HepG2 (cell line): ENCODE data around the gene CCDC57. TPM values are rescaled to one million over a fixed set of nuclear protein-coding genes. Genes with fewer than 3 reads are reported as not detected.

ENCODE experiments used
- AGO1 ChIP-seq: fragments of 200-400 bp; formaldehyde crosslinking; IDR thresholded peaks from 2 replicates; pipeline ENCODE4 v1.6.1; 2017; ENCODE audit warnings: mild to moderate bottlenecking, low read depth, low read length, moderate library complexity; ENCODE audit not compliant: poor library complexity, severe bottlenecking
- FIP1L1 ChIP-seq: fragments of 200-400 bp; formaldehyde crosslinking; IDR thresholded peaks from 2 replicates; pipeline ENCODE4 v1.6.1; 2018; ENCODE audit warnings: low read depth, mild to moderate bottlenecking, low read length, moderate library complexity, borderline replicate concordance; ENCODE audit not compliant: insufficient read depth
- FOXJ3 ChIP-seq: sonication (generic); formaldehyde crosslinking; IDR thresholded peaks from 2 replicates; pipeline ENCODE4 v1.4.0; 2020; ENCODE audit warnings: missing genetic modification reagents, mild to moderate bottlenecking, borderline replicate concordance
- FOXM1 ChIP-seq: sonication (generic); formaldehyde crosslinking; IDR thresholded peaks from 2 replicates; pipeline ENCODE4 v1.5.0; 2020; ENCODE audit warnings: missing genetic modification reagents
- HNF4G ChIP-seq, 2 experiments: sonication (generic) in 1 of 2; formaldehyde crosslinking in 1 of 2; IDR thresholded peaks; 2 replicates each; pipeline versions ENCODE4 v1.4.0 to v1.6.1; 2011 to 2020; ENCODE audit warnings: borderline replicate concordance in 2 of 2, low read depth in 2 of 2, mild to moderate bottlenecking in 2 of 2, low read length in 1 of 2, missing genetic modification reagents in 1 of 2, moderate library complexity in 1 of 2
- SYNCRIP ChIP-seq: fragments of 200-400 bp; formaldehyde crosslinking; IDR thresholded peaks from 2 replicates; pipeline ENCODE4 v1.6.1; 2018; ENCODE audit warnings: mild to moderate bottlenecking, low read depth, low read length; ENCODE audit not compliant: insufficient read depth
- ZNF138 ChIP-seq: sonication (generic); formaldehyde crosslinking; IDR thresholded peaks from 2 replicates; pipeline ENCODE4 v1.5.0; 2020; ENCODE audit warnings: mild to moderate bottlenecking, low read depth, missing genetic modification reagents
- ZNF446 ChIP-seq: sonication (generic); formaldehyde crosslinking; IDR thresholded peaks from 2 replicates; pipeline ENCODE4 v1.5.0; 2020; ENCODE audit warnings: mild to moderate bottlenecking, missing genetic modification reagents
- polyA plus RNA-seq, 8 experiments: library from polyadenylated mRNA; depleted of rRNA in 3 of 8; stranded (reverse) in 7 of 8; unstranded in 1 of 8; fragments of >200 nt; fragmentation: Illumina TruSeq in 4 of 8; extraction: Trizol in 4 of 8; gene quantifications; 2 replicates each; pipeline versions ENCODE4 v1.2.1 to v1.2.3, GENCODE V29; 2011 to 2016; ENCODE audit warnings: low read depth in 4 of 8, missing spikeins in 1 of 8, mixed read lengths in 1 of 8; ENCODE audit not compliant: insufficient read depth in 1 of 8
- total RNA-seq, 5 experiments: library from RNA; depleted of rRNA; stranded (reverse); fragments of >200 nt; fragmentation: Illumina TruSeq; extraction: Trizol; gene quantifications; 2 replicates each; pipeline ENCODE4 v1.2.3, GENCODE V29; 2016; ENCODE audit warnings: low read depth in 1 of 5
- TF ChIP-seq, protein P1 (sequence below): sonication (generic); formaldehyde crosslinking; IDR thresholded peaks from 2 replicates; pipeline ENCODE4 v1.5.0; 2020; ENCODE audit warnings: missing genetic modification reagents
- TF ChIP-seq, protein P2 (sequence below): sonication (generic); formaldehyde crosslinking; IDR thresholded peaks from 2 replicates; pipeline ENCODE4 v1.8.0; 2022; ENCODE audit warnings: missing genetic modification reagents, mild to moderate bottlenecking, borderline replicate concordance
- TF ChIP-seq, protein P3 (sequence below): sonication (generic); formaldehyde crosslinking; IDR thresholded peaks from 2 replicates; pipeline ENCODE4 v1.5.1; 2020; ENCODE audit warnings: mild to moderate bottlenecking, missing genetic modification reagents, borderline replicate concordance
- TF ChIP-seq, protein P4 (sequence below): sonication (generic); formaldehyde crosslinking; IDR thresholded peaks from 2 replicates; pipeline ENCODE4 v1.5.0; 2020; ENCODE audit warnings: missing genetic modification reagents
- TF ChIP-seq, protein P5 (sequence below): sonication (generic); formaldehyde crosslinking; IDR thresholded peaks from 2 replicates; pipeline ENCODE4 v1.8.1; 2022; ENCODE audit warnings: low read depth, mild to moderate bottlenecking, missing genetic modification reagents
- TF ChIP-seq, protein P6 (sequence below): sonication (generic); formaldehyde crosslinking; IDR thresholded peaks from 2 replicates; pipeline ENCODE4 v1.8.0; 2022; ENCODE audit warnings: mild to moderate bottlenecking, missing genetic modification reagents

The CCDC57 gene
- total and polyA plus RNA-seq, 2 of the 13 experiments (the other 11 are each of a cell fraction or from before 2014, with no cell fraction given), result 59.3 to 59.9 TPM

DNA sequence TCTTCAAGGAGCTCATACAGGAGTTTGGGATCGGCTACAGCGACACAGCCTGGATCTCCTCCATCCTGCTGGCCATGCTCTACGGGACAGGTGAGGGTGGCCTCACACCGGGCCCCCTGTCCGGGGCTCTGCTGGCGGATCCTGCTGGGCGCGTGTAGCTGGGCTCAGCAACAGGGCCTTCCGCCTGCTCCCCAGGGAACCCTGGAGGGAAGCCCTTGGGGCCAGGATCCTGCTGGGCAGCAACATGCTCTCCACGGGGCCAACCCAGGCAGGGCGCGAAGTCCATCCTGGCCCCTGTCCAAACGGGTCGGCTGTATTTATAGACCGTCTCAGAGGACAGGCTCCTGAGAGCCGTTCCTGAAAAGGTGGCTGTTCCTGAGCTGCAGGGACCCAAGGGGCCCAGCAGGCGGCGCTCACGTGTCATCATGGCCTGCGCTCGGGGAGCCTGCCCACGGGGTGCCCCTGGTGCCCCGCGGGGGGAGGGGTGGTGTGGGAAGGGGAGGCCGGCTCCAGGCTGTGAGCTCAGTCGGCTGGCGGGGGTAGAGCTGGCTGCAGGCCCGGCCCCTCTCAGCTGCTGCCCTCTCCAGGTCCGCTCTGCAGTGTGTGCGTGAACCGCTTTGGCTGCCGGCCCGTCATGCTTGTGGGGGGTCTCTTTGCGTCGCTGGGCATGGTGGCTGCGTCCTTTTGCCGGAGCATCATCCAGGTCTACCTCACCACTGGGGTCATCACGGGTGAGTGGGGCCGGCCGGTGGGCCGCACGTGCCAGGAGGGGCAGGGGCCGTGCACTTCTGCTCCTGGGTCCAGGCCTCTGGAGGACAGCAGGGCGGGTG is 23.7 kb upstream of the CCDC57 start (continued):
- TF ChIP-seq, protein P1, sequence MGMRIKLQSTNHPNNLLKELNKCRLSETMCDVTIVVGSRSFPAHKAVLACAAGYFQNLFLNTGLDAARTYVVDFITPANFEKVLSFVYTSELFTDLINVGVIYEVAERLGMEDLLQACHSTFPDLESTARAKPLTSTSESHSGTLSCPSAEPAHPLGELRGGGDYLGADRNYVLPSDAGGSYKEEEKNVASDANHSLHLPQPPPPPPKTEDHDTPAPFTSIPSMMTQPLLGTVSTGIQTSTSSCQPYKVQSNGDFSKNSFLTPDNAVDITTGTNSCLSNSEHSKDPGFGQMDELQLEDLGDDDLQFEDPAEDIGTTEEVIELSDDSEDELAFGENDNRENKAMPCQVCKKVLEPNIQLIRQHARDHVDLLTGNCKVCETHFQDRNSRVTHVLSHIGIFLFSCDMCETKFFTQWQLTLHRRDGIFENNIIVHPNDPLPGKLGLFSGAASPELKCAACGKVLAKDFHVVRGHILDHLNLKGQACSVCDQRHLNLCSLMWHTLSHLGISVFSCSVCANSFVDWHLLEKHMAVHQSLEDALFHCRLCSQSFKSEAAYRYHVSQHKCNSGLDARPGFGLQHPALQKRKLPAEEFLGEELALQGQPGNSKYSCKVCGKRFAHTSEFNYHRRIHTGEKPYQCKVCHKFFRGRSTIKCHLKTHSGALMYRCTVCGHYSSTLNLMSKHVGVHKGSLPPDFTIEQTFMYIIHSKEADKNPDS (CRISPR knock-in tag), result peak; percentile 94
- TF ChIP-seq SYNCRIP (no peak), ZNF138 (CRISPR knock-in tag) (peak; percentile 88; the same call in 1 of the 2 replicates), ZNF446 (0 out of 2 replicates have a peak, but pooled peaks have one; percentile 18), FIP1L1 (peak; percentile 79; the same call in 1 of the 2 replicates), HNF4G (IDR thresholded peaks at IDR 0.05; ENCODE audit: borderline replicate concordance, low read depth, low read length) (peak; percentile 83), HNF4G (CRISPR knock-in tag; IDR thresholded peaks at IDR 0.05; ENCODE audit: borderline replicate concordance, low read depth) (peak; percentile 98), AGO1 (peak; percentile 76), FOXJ3 (CRISPR knock-in tag) (peak; percentile 90), FOXM1 (CRISPR knock-in tag) (0 out of 2 replicates have a peak, but pooled peaks have one; percentile 46)
- TF ChIP-seq, protein P2, sequence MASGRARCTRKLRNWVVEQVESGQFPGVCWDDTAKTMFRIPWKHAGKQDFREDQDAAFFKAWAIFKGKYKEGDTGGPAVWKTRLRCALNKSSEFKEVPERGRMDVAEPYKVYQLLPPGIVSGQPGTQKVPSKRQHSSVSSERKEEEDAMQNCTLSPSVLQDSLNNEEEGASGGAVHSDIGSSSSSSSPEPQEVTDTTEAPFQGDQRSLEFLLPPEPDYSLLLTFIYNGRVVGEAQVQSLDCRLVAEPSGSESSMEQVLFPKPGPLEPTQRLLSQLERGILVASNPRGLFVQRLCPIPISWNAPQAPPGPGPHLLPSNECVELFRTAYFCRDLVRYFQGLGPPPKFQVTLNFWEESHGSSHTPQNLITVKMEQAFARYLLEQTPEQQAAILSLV (CRISPR knock-in tag), result peak; percentile 100
- TF ChIP-seq, protein P3, sequence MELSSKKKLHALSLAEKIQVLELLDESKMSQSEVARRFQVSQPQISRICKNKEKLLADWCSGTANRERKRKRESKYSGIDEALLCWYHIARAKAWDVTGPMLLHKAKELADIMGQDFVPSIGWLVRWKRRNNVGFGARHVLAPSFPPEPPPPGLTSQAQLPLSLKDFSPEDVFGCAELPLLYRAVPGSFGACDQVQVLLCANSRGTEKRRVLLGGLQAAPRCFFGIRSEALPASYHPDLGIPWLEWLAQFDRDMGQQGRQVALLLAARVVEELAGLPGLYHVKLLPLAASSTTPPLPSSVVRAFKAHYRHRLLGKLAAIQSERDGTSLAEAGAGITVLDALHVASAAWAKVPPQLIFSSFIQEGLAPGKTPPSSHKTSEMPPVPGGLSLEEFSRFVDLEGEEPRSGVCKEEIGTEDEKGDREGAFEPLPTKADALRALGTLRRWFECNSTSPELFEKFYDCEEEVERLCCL (CRISPR knock-in tag), result peak; percentile 95
- TF ChIP-seq, protein P4, sequence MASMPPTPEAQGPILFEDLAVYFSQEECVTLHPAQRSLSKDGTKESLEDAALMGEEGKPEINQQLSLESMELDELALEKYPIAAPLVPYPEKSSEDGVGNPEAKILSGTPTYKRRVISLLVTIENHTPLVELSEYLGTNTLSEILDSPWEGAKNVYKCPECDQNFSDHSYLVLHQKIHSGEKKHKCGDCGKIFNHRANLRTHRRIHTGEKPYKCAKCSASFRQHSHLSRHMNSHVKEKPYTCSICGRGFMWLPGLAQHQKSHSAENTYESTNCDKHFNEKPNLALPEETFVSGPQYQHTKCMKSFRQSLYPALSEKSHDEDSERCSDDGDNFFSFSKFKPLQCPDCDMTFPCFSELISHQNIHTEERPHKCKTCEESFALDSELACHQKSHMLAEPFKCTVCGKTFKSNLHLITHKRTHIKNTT, result 0 out of 2 replicates have a peak, but pooled peaks have one; percentile 57
- TF ChIP-seq, protein P5, sequence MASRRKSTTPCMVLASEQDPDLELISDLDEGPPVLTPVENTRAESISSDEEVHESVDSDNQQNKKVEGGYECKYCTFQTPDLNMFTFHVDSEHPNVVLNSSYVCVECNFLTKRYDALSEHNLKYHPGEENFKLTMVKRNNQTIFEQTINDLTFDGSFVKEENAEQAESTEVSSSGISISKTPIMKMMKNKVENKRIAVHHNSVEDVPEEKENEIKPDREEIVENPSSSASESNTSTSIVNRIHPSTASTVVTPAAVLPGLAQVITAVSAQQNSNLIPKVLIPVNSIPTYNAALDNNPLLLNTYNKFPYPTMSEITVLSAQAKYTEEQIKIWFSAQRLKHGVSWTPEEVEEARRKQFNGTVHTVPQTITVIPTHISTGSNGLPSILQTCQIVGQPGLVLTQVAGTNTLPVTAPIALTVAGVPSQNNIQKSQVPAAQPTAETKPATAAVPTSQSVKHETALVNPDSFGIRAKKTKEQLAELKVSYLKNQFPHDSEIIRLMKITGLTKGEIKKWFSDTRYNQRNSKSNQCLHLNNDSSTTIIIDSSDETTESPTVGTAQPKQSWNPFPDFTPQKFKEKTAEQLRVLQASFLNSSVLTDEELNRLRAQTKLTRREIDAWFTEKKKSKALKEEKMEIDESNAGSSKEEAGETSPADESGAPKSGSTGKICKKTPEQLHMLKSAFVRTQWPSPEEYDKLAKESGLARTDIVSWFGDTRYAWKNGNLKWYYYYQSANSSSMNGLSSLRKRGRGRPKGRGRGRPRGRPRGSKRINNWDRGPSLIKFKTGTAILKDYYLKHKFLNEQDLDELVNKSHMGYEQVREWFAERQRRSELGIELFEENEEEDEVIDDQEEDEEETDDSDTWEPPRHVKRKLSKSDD, result peak; percentile 35; the same call in 1 of the 2 replicates
- TF ChIP-seq, protein P6, sequence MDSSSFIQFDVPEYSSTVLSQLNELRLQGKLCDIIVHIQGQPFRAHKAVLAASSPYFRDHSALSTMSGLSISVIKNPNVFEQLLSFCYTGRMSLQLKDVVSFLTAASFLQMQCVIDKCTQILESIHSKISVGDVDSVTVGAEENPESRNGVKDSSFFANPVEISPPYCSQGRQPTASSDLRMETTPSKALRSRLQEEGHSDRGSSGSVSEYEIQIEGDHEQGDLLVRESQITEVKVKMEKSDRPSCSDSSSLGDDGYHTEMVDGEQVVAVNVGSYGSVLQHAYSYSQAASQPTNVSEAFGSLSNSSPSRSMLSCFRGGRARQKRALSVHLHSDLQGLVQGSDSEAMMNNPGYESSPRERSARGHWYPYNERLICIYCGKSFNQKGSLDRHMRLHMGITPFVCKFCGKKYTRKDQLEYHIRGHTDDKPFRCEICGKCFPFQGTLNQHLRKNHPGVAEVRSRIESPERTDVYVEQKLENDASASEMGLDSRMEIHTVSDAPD (CRISPR knock-in tag), result peak; percentile 90; the same call in 1 of the 2 replicates
